Measurements from ENCODE around the gene KRT79. TPM values are rescaled to one million over a fixed set of nuclear protein-coding genes. Genes with fewer than 3 reads are reported as not detected.

KRT79 gene
- total RNA-seq, 2 donors from 2014 or later, result 0.19 to 0.26 TPM

GRCh38 chr12:52776913-52777395 is 57.2 kb downstream of the KRT79 start, which contains the start of gene KRT76:
TSS of gene KRT76 (minus strand) at chr12:52777345. CDS start at chr12:52777291, 54 bp downstream.
- ATAC-seq (replicated peaks in 1 of 2) (no peak), DNase-seq (no peak)
- no peak within 1 kb of the TSS for H3K27ac Mint-ChIP-seq
- peaks cover 7% of the 10 kb centered on the region for H3K27me3 Mint-ChIP-seq (ENCODE audit: low read depth)
- H3K4me3 Mint-ChIP-seq, result no peak within 1 kb of the TSS
- H3K4me1 Mint-ChIP-seq (ENCODE audit: low read depth), result no peaks in the 10 kb centered on the region
- H3K9me3 Mint-ChIP-seq, result no peaks in the 10 kb centered on the region
- no peaks in the 10 kb centered on the region for H3K36me3 Mint-ChIP-seq (ENCODE audit: insufficient read depth in 2 of 2)

DNA sequence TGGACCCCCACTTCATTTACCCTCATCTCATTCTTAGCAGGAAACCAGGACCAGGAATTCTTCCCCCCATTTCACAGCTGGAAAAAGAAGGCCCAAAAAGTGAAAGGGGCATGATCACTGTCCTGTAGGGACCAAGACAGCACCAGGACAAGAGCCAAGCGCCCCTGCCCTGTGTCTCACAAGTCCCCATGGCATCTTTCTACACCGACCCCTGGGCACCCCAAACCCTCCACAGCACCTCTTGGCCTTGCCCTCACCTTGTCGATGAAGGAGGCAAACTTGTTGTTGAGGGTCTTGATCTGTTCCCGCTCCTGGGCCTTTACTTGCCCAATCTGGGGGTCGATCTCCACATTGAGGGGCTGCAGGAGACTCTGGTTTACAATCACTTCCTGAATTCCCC is 57.7 kb downstream of the KRT79 start:
- no peaks in the 10 kb centered on the region for H3K4me1 Mint-ChIP-seq (ENCODE audit: low read depth)
- H3K27me3 Mint-ChIP-seq (ENCODE audit: low read depth), result peaks cover 7% of the 10 kb centered on the region
- no peaks in the 10 kb centered on the region for H3K36me3 Mint-ChIP-seq (ENCODE audit: insufficient read depth in 2 of 2)
- H3K27ac Mint-ChIP-seq, result no peak overlapping the region
- no peak for ATAC-seq (replicated peaks in 1 of 2)
- no peaks in the 10 kb centered on the region for H3K9me3 Mint-ChIP-seq
- no peak for DNase-seq
- H3K4me3 Mint-ChIP-seq, result no peak overlapping the region

- no peak overlapping the region for H3K4me3 Mint-ChIP-seq
- ATAC-seq (replicated peaks in 1 of 2) (no peak), DNase-seq (no peak)
- H3K4me1 Mint-ChIP-seq (ENCODE audit: low read depth), result no peaks in the 10 kb centered on the region
- peaks cover 0 to 3% of the 10 kb centered on the region in 2 donors for H3K9me3 Mint-ChIP-seq
- H3K27ac Mint-ChIP-seq, result no peak overlapping the region
- H3K27me3 Mint-ChIP-seq (ENCODE audit: low read depth), result peaks cover 7% of the 10 kb centered on the region
- H3K36me3 Mint-ChIP-seq (ENCODE audit: insufficient read depth in 2 of 2), result no peaks in the 10 kb centered on the region
These were observed 59.4 kb downstream of the KRT79 start for GRCh38 chr12:52774629-52775250.

DNA sequence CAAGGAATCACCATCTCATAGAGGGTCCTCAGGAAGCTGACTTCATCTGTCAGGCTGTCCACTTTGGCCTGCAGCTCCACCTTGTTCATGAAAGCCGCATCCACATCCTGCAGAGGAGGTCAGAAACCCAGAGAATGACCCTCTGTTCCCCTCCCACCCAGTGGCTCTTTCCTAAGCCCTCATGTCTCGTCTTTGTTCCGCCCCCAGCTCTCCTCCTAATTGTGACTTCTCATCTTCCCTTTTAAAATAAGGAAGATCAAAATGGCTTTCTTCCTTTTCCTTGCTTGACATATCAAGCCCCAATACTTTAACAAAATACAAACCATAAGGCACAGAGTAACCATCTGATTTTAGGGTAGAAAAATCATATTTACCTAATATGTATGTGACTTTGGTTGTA is 61.3 kb downstream of the KRT79 start:
- Mint-ChIP-seq H3K4me3 (no peak overlapping the region), H3K27me3 (ENCODE audit: low read depth) (peaks cover under 1% of the 10 kb centered on the region), H3K36me3 (ENCODE audit: insufficient read depth in 2 of 2) (no peaks in the 10 kb centered on the region), H3K27ac (no peak overlapping the region), H3K9me3 (peaks cover 0 to 3% of the 10 kb centered on the region in 2 donors), H3K4me1 (ENCODE audit: low read depth) (no peaks in the 10 kb centered on the region)
- DNase-seq, result no peak
- no peak for ATAC-seq (replicated peaks in 1 of 2)

- Mint-ChIP-seq H3K27me3 (ENCODE audit: low read depth) (no peaks in the 10 kb centered on the region), H3K4me3 (no peak overlapping the region), H3K9me3 (peaks cover 0 to 3% of the 10 kb centered on the region in 2 donors), H3K36me3 (ENCODE audit: insufficient read depth in 2 of 2) (no peaks in the 10 kb centered on the region), H3K4me1 (ENCODE audit: low read depth) (no peaks in the 10 kb centered on the region), H3K27ac (no peak overlapping the region)
- DNase-seq (no peak), ATAC-seq (replicated peaks in 1 of 2) (no peak)
These were observed 61.9 kb downstream of the KRT79 start for GRCh38 chr12:52772188-52772587.

DNA sequence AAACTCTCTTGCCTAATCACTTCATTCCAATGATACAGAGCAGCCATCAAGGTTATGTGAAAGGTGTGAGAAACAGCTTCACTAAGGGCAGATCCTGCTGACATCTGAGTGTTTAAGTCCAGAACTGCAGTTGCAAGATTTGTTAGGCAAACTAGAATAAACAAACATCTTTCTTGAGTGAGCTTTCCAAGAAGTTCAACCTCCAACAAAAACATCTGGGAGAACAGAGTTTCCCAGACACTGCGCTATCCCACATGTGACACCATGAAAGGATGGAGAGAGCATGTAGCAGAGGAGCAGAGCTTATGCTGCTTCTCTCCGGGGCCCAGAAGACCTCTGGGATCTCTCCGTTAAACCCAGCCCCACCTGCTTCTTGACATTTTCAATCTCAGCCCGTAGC is 62.6 kb downstream of the KRT79 start:
- Mint-ChIP-seq H3K4me1 (ENCODE audit: low read depth) (no peaks in the 10 kb centered on the region), H3K27ac (no peak overlapping the region), H3K27me3 (ENCODE audit: low read depth) (no peaks in the 10 kb centered on the region), H3K9me3 (peaks cover 0 to 3% of the 10 kb centered on the region in 2 donors), H3K36me3 (ENCODE audit: insufficient read depth in 2 of 2) (no peaks in the 10 kb centered on the region), H3K4me3 (no peak overlapping the region)
- no peak for DNase-seq
- ATAC-seq (replicated peaks in 1 of 2), result no peak

Other genes starting within 250 kb of the KRT79 start
- 1 to 10 TPM in 1 of 2 donors, under 1 TPM in 1; 0.31 to 2.3 TPM for gene KRT72, start 232.8 kb downstream of the KRT79 start, total RNA-seq
- gene KRT73, start 215.8 kb downstream of the KRT79 start, total RNA-seq, result 1 to 10 TPM in 1 of 2 donors, under 1 TPM in 1; 0.36 to 1.3 TPM
- not detected for gene KRT2, start 182.1 kb downstream of the KRT79 start, total RNA-seq
- gene KRT1, start 153.9 kb downstream of the KRT79 start, total RNA-seq, result not detected
- not detected for gene KRT77, start 130.8 kb downstream of the KRT79 start, total RNA-seq
- not detected for gene KRT76, start 57.0 kb downstream of the KRT79 start, total RNA-seq
- not detected for gene KRT3, start 38.2 kb downstream of the KRT79 start, total RNA-seq
- gene KRT4, start 20.2 kb downstream of the KRT79 start, total RNA-seq, result under 1 TPM in 1 of 2 donors, not detected in 1; 0.10 TPM
- gene KRT78, start 14.7 kb upstream of the KRT79 start, total RNA-seq, result not detected
- gene KRT8, start 70.8 kb upstream of the KRT79 start, total RNA-seq, result under 1 TPM; 0.65 TPM
- 1 to 10 TPM; 3.3 to 5.1 TPM for gene KRT18, start 114.8 kb upstream of the KRT79 start, total RNA-seq
- gene EIF4B, start 172.1 kb upstream of the KRT79 start, total RNA-seq, result 100 to 1,000 TPM; 622 to 633 TPM
- gene TNS2, start 215.8 kb upstream of the KRT79 start, total RNA-seq, result 1 to 10 TPM; 1.5 to 2.6 TPM
- gene SPRYD3, start 245.1 kb upstream of the KRT79 start, total RNA-seq, result 10 to 100 TPM; 30.0 to 31.5 TPM